H1 (cell line): ENCODE data around the gene ZP2. TPM values are rescaled to one million over a fixed set of nuclear protein-coding genes. Genes with fewer than 3 reads are reported as not detected.

Source experiments
- CTCF ChIA-PET: fragments of 300-600 bp; sonication (Branson Sonifier 250); formaldehyde crosslinking; loops from one replicate; lab custom pipeline; 2021; ENCODE audit not compliant: partially characterized antibody; lab: Charles Lee
- POLR2A ChIA-PET: fragments of 300-600 bp; sonication (Branson Sonifier 250); formaldehyde crosslinking; loops from one replicate; lab custom pipeline; 2021; ENCODE audit warnings: inconsistent platforms; ENCODE audit not compliant: partially characterized antibody; lab: Charles Lee
- DNase-seq, 2 experiments: peaks; one replicate each; pipeline versions ENCODE4 v3.0.0 to v3.0.0-alpha.2; 2010 to 2022; ENCODE audit warnings: low spot score in 2 of 2, low read depth in 1 of 2, mixed read lengths in 1 of 2
- FAIRE-seq: peaks from 2 replicates; lab custom pipeline; 2011; peaks lifted over from hg19 to GRCh38; lab: Jason Lieb, UNC
- H2AFZ ChIP-seq: 2 replicates; pipeline ENCODE4 v1.8.1; 2012; ENCODE audit warnings: low read length, inconsistent platforms
- H2AK5ac ChIP-seq: 2 replicates; pipeline ENCODE4 v1.6.1; 2013; ENCODE audit warnings: low read depth, low read length
- H2BK120ac ChIP-seq: replicated peaks from 2 replicates; pipeline ENCODE3; 2013; ENCODE audit warnings: low read depth, low read length, inconsistent platforms
- H2BK12ac ChIP-seq: 2 replicates; pipeline ENCODE4 v1.6.1; 2013; ENCODE audit warnings: low read depth, low read length
- H2BK15ac ChIP-seq: 2 replicates; pipeline ENCODE4 v1.6.1; 2013; ENCODE audit warnings: low read length
- H2BK20ac ChIP-seq: 2 replicates; pipeline ENCODE4 v1.6.1; 2013; ENCODE audit warnings: low read length
- H2BK5ac ChIP-seq: 2 replicates; pipeline ENCODE4 v1.6.1; 2013; ENCODE audit warnings: low read depth, low read length
- H3K14ac ChIP-seq: 2 replicates; pipeline ENCODE4 v1.6.1; 2013; ENCODE audit warnings: inconsistent platforms; ENCODE audit not compliant: insufficient read length
- H3K18ac ChIP-seq: 2 replicates; pipeline ENCODE4 v1.6.1; 2013; ENCODE audit warnings: low read length; ENCODE audit errors: extremely low read depth
- H3K23ac ChIP-seq: 2 replicates; pipeline ENCODE4 v1.6.1; 2013; ENCODE audit warnings: inconsistent platforms; ENCODE audit not compliant: insufficient read length
- H3K23me2 ChIP-seq: 2 replicates; pipeline ENCODE4 v1.6.1; 2013; ENCODE audit warnings: low read depth, low read length
- H3K27ac ChIP-seq: 2 replicates; pipeline ENCODE4 v1.6.1; 2011; ENCODE audit warnings: low read depth, low read length, inconsistent platforms
- H3K27me3 ChIP-seq, 4 experiments: replicated peaks in 1 of 4; 1 replicate in 1 of 4; 2 replicates in 3 of 4; pipeline versions ENCODE4 v1.6.1 to v1.8.1; 2011 to 2013; ENCODE audit warnings: low read length in 3 of 4, mild to moderate bottlenecking in 3 of 4, inconsistent platforms in 2 of 4, mixed read lengths in 2 of 4, moderate library complexity in 1 of 4; ENCODE audit not compliant: control insufficient read depth in 3 of 4, insufficient read depth in 3 of 4; ENCODE audit errors: extremely low read depth in 1 of 4
- H3K36me3 ChIP-seq, 4 experiments: 2 replicates each; pipeline versions ENCODE4 v1.6.1 to v1.8.1; 2011 to 2013; ENCODE audit warnings: mild to moderate bottlenecking in 4 of 4, low read length in 3 of 4, moderate library complexity in 2 of 4, control low read depth in 1 of 4, inconsistent platforms in 1 of 4; ENCODE audit not compliant: insufficient read depth in 4 of 4, control insufficient read depth in 2 of 4
- H3K4ac ChIP-seq: replicated peaks from 2 replicates; pipeline ENCODE3; 2013; ENCODE audit warnings: low read length, low read depth, mixed read lengths, inconsistent platforms; ENCODE audit not compliant: insufficient read length
- H3K4me1 ChIP-seq, 4 experiments: replicated peaks in 1 of 4; 1 replicate in 1 of 4; 2 replicates in 3 of 4; pipeline versions ENCODE4 v1.6.1 to v1.8.1; 2011 to 2013; ENCODE audit warnings: low read length in 3 of 4, inconsistent platforms in 2 of 4, mixed read lengths in 1 of 4; ENCODE audit not compliant: insufficient read depth in 4 of 4, control insufficient read depth in 3 of 4
- H3K4me2 ChIP-seq, 2 experiments: 2 replicates each; pipeline versions ENCODE4 v1.6.1 to v1.8.1; 2011 to 2013; ENCODE audit warnings: low read depth in 2 of 2, low read length in 2 of 2, control low read depth in 1 of 2, inconsistent platforms in 1 of 2, mild to moderate bottlenecking in 1 of 2; ENCODE audit not compliant: insufficient read depth in 1 of 2
- H3K4me3 ChIP-seq, 4 experiments: fragments of 200-600, 300-600 bp in 1 of 4; sonication (generic), shearing (Covaris generic), sonication (Bioruptor Twin) in 1 of 4; 2 replicates each; pipeline versions ENCODE4 v1.5.1 to v1.8.1; 2011 to 2016; ENCODE audit warnings: low read length in 4 of 4, low read depth in 3 of 4, control low read depth in 2 of 4, inconsistent platforms in 2 of 4, mild to moderate bottlenecking in 2 of 4, mixed read lengths in 1 of 4, moderate library complexity in 1 of 4; ENCODE audit not compliant: insufficient read depth in 2 of 4; ENCODE audit errors: extremely low read depth in 1 of 4
- H3K56ac ChIP-seq: replicated peaks from 2 replicates; pipeline ENCODE3; 2013; ENCODE audit warnings: low read depth, mild to moderate bottlenecking, mixed read lengths, low read length, inconsistent platforms; ENCODE audit not compliant: insufficient read length
- H3K79me1 ChIP-seq: 2 replicates; pipeline ENCODE4 v1.6.1; 2013; ENCODE audit warnings: low read depth, low read length, control low read depth
- H3K79me2 ChIP-seq, 2 experiments: 2 replicates each; pipeline versions ENCODE4 v1.6.1 to v1.8.1; 2012 to 2013; ENCODE audit warnings: low read length in 2 of 2, mild to moderate bottlenecking in 2 of 2, inconsistent platforms in 1 of 2; ENCODE audit not compliant: insufficient read depth in 2 of 2, control insufficient read depth in 1 of 2
- H3K9ac ChIP-seq, 4 experiments: replicated peaks in 1 of 4; 1 replicate in 1 of 4; 2 replicates in 3 of 4; pipeline versions ENCODE4 v1.6.1 to v1.8.1; 2011 to 2013; ENCODE audit warnings: low read depth in 3 of 4, low read length in 3 of 4, control low read depth in 2 of 4, mild to moderate bottlenecking in 2 of 4, moderate library complexity in 2 of 4, inconsistent platforms in 1 of 4; ENCODE audit errors: extremely low read depth in 1 of 4
- H3K9me3 ChIP-seq, 2 experiments: 2 replicates each; pipeline versions ENCODE4 v1.6.1 to v1.8.1; 2012 to 2013; ENCODE audit warnings: mild to moderate bottlenecking in 2 of 2, moderate library complexity in 2 of 2, control low read depth in 1 of 2, inconsistent platforms in 1 of 2, low read depth in 1 of 2, low read length in 1 of 2, mixed read lengths in 1 of 2; ENCODE audit not compliant: insufficient read depth in 2 of 2
- H4K20me1 ChIP-seq, 2 experiments: replicated peaks in 1 of 2; 2 replicates each; pipeline versions ENCODE3 to v1.8.1; 2011 to 2013; ENCODE audit warnings: inconsistent platforms in 2 of 2, low read length in 2 of 2, mild to moderate bottlenecking in 1 of 2; ENCODE audit not compliant: insufficient read depth in 2 of 2, control insufficient read depth in 1 of 2
- H4K5ac ChIP-seq: 2 replicates; pipeline ENCODE4 v1.6.1; 2013; ENCODE audit warnings: low read length, low read depth, mixed read lengths, inconsistent platforms; ENCODE audit not compliant: insufficient read length
- H4K8ac ChIP-seq: 2 replicates; pipeline ENCODE4 v1.8.0; 2013; ENCODE audit warnings: mild to moderate bottlenecking, moderate library complexity, low read length, inconsistent platforms; ENCODE audit not compliant: insufficient read depth; ENCODE audit errors: extremely low read depth
- H4K91ac ChIP-seq: replicated peaks from 2 replicates; pipeline ENCODE3; 2013; ENCODE audit warnings: low read length, mixed read lengths, inconsistent platforms; ENCODE audit not compliant: insufficient read length
- CHD1 ChIP-seq: IDR thresholded peaks from 2 replicates; pipeline ENCODE4 v1.6.1; 2012; ENCODE audit warnings: low read depth, low read length, improper control_type of control experiment
- CTCF ChIP-seq, 3 experiments: IDR thresholded peaks; 1 replicate in 2 of 3; 2 replicates in 1 of 3; pipeline versions ENCODE4 v1.5.1 to v1.6.1; 2011; ENCODE audit warnings: low read length in 3 of 3, mild to moderate bottlenecking in 3 of 3, inconsistent platforms in 2 of 3, low read depth in 1 of 3, moderate library complexity in 1 of 3; ENCODE audit not compliant: insufficient read depth in 1 of 3; ENCODE audit errors: control extremely low read depth in 1 of 3
- EP300 ChIP-seq, 2 experiments: IDR thresholded peaks; 1 replicate in 1 of 2; 2 replicates in 1 of 2; pipeline ENCODE4 v1.6.1; 2011 to 2012; ENCODE audit warnings: low read depth in 2 of 2, low read length in 2 of 2, mild to moderate bottlenecking in 2 of 2, borderline replicate concordance in 1 of 2, inconsistent platforms in 1 of 2, moderate library complexity in 1 of 2
- GTF2F1 ChIP-seq: IDR thresholded peaks from 2 replicates; pipeline ENCODE4 v1.6.1; 2012; ENCODE audit warnings: low read depth, low read length, improper control_type of control experiment, borderline replicate concordance
- HDAC6 ChIP-seq: IDR thresholded peaks from one replicate; pipeline ENCODE4 v1.7.1; 2012; ENCODE audit warnings: low read depth, mild to moderate bottlenecking, inconsistent platforms, low read length, moderate library complexity
- KDM1A ChIP-seq: fragments of 200-600, 300-600 bp; sonication (generic); IDR thresholded peaks from 2 replicates; pipeline ENCODE4 v1.7.1; 2016; ENCODE audit warnings: mild to moderate bottlenecking, low read length, borderline replicate concordance
- RFX5 ChIP-seq: IDR thresholded peaks from 2 replicates; pipeline ENCODE4 v1.6.1; 2011; ENCODE audit warnings: low read depth, low read length, improper control_type of control experiment, borderline replicate concordance
- RNF2 ChIP-seq: fragments of 200-900, 300-1000 bp; sonication (generic); IDR thresholded peaks from 2 replicates; pipeline ENCODE4 v1.7.1; 2016; ENCODE audit warnings: borderline replicate concordance, low read depth, mild to moderate bottlenecking, antibody characterized with exemption, low read length; ENCODE audit not compliant: poor library complexity, severe bottlenecking; ENCODE audit errors: missing control alignments
- SIRT6 ChIP-seq: IDR thresholded peaks from one replicate; pipeline ENCODE4 v1.7.1; 2012; ENCODE audit warnings: low read length, inconsistent platforms
- TAF1 ChIP-seq: IDR thresholded peaks from 2 replicates; pipeline ENCODE4 v1.6.1; 2011; ENCODE audit warnings: mild to moderate bottlenecking, low read depth, low read length
- YY1 ChIP-seq: IDR thresholded peaks from 2 replicates; pipeline ENCODE4 v1.6.1; 2011; ENCODE audit warnings: low read depth, mild to moderate bottlenecking, low read length
- WGBS, 2 experiments: shearing (Covaris generic) in 1 of 2; methylation state at CpG; one replicate each; pipeline versions ENCODE4 v1.1.6 to v1.1.7; 2013 to 2015; ENCODE audit warnings: low lambda C conversion rate in 2 of 2, mixed read lengths in 2 of 2, inconsistent platforms in 1 of 2, low coverage in 1 of 2, missing lambda C conversion rate in 1 of 2; ENCODE audit not compliant: insufficient replicate concordance in 2 of 2, insufficient coverage in 1 of 2, insufficient read length in 1 of 2; ENCODE audit errors: extremely low coverage in 1 of 2, missing lambda C conversion rate in 1 of 2; 5-methylcytosine and 5-hydroxymethylcytosine counted together
- polyA plus RNA-seq, 7 experiments: library from polyadenylated mRNA; depleted of rRNA in 3 of 7; stranded (reverse) in 5 of 7; unstranded in 2 of 7; fragments of >200 nt in 5 of 7; fragments of 200-250 nt in 2 of 7; gene quantifications; 1 replicate in 5 of 7; 2 replicates in 1 of 7; 4 replicates in 1 of 7; pipeline versions ENCODE4 v1.2.1 to v1.2.3, GENCODE V29; 2011 to 2013; ENCODE audit warnings: missing spikeins in 2 of 7, mixed read lengths in 2 of 7
- total RNA-seq: library from RNA; stranded (reverse); fragmentation: NEBNext Ultra II Directional; extraction: Animal tissue kit (Norgen Biotek cat#: 25700); gene quantifications from 2 replicates; pipeline ENCODE4 v1.2.1, GENCODE V29; 2021

Gene ZP2
- total and polyA plus RNA-seq, 2 of the 8 experiments (the other 6 are each of a cell fraction or from before 2014, with no cell fraction given) = not detected

GRCh38 chr16:21172650-21173049 is 38.7 kb downstream of the ZP2 start:
- no peaks in the 10 kb centered on the region for H3K9me3 ChIP-seq
- no peak for FAIRE-seq
- no peak overlapping the region for H2BK12ac ChIP-seq
- no peak overlapping the region for H3K23ac ChIP-seq
- H2BK20ac ChIP-seq = no peak overlapping the region
- H3K14ac ChIP-seq = no peak overlapping the region
- H3K4me3 ChIP-seq = no peak overlapping the region
- no peak overlapping the region for H2BK15ac ChIP-seq
- peaks cover 16 to 78% (median 51%) of the 10 kb centered on the region in 4 experiments for H3K36me3 ChIP-seq
- H3K4me1 ChIP-seq = no peaks in the 10 kb centered on the region
- H3K79me2 ChIP-seq = peaks cover 0 to 4% of the 10 kb centered on the region in 2 experiments; a peak in 1 of 4 replicates
- no peaks in the 10 kb centered on the region for H3K79me1 ChIP-seq
- WGBS, 2 experiments = 88% methylated on average over 3 of the region's 3 CpGs; no CpG with 5 or more reads in 1 of the 2 experiments
- no peaks in the 10 kb centered on the region for H3K27me3 ChIP-seq
- no peak overlapping the region for H2BK120ac ChIP-seq
- no peak overlapping the region for H2BK5ac ChIP-seq
- no peak overlapping the region for H4K8ac ChIP-seq
- DNase-seq = no peak
- no peak overlapping the region for H3K9ac ChIP-seq
- TF ChIP-seq CHD1 (no peak), RFX5 (no peak), RNF2 (no peak), TAF1 (no peak), GTF2F1 (no peak), YY1 (no peak), SIRT6 (no peak), CTCF (IDR thresholded peaks at IDR 0.05; ENCODE audit: control extremely low read depth in 1 of 3, insufficient read depth in 1 of 3, low read depth in 1 of 3, low read length in 3 of 3) (no peak), EP300 (IDR thresholded peaks at IDR 0.05; ENCODE audit: borderline replicate concordance in 1 of 2, low read depth in 2 of 2, low read length in 2 of 2) (no peak), KDM1A (no peak), HDAC6 (no peak)
- no peaks in the 10 kb centered on the region for H3K23me2 ChIP-seq
- H4K91ac ChIP-seq = no peak overlapping the region
- H3K56ac ChIP-seq = no peak overlapping the region
- ChIA-PET CTCF (interaction anchor here (1.5 kb wide), 1 partner anchor 128 kb away, joined by 4 read pairs; no protein-coding TSS in a partner anchor), POLR2A (interaction anchor here (1.0 to 1.5 kb wide), 2 partner anchors 12 to 95 kb away, joined by 3 to 5 read pairs; no protein-coding TSS in a partner anchor)
- no peaks in the 10 kb centered on the region for H4K20me1 ChIP-seq
- H3K4ac ChIP-seq = no peak overlapping the region
- no peak overlapping the region for H2AFZ ChIP-seq
- H3K18ac ChIP-seq = no peak overlapping the region
- H3K4me2 ChIP-seq = no peak overlapping the region
- H4K5ac ChIP-seq = no peak overlapping the region
- H3K27ac ChIP-seq = no peak overlapping the region
- H2AK5ac ChIP-seq = no peak overlapping the region
